Keratinocyte (primary cell): Measurements from ENCODE around the gene TNNI3. TPM values are rescaled to one million over a fixed set of nuclear protein-coding genes. Genes with fewer than 3 reads are reported as not detected.

Experiments used
- DNase-seq: peaks from one replicate; pipeline ENCODE4 v3.0.0-alpha.2; 2011; ENCODE audit warnings: low read depth, missing footprints, low spot score
- FAIRE-seq: peaks from 2 replicates; lab custom pipeline; 2011; peaks lifted over from hg19 to GRCh38; lab: Jason Lieb, UNC
- H2AFZ ChIP-seq: 2 replicates; pipeline ENCODE4 v1.6.0; 2012; ENCODE audit warnings: low read length, control low read depth, inconsistent platforms; ENCODE audit not compliant: control insufficient read depth
- H3K27ac ChIP-seq: 2 replicates; pipeline ENCODE4 v1.5.1; 2011; ENCODE audit warnings: low read length; ENCODE audit not compliant: control insufficient read depth, insufficient read depth
- H3K27me3 ChIP-seq: 3 replicates; pipeline ENCODE4 v1.6.0; 2011; ENCODE audit warnings: low read length; ENCODE audit not compliant: control insufficient read depth, insufficient read depth; ENCODE audit errors: extremely low read depth
- H3K36me3 ChIP-seq, 2 experiments: 2 replicates in 1 of 2; 3 replicates in 1 of 2; pipeline ENCODE4 v1.5.1; 2011; ENCODE audit warnings: low read length in 2 of 2, mild to moderate bottlenecking in 1 of 2; ENCODE audit not compliant: control insufficient read depth in 2 of 2, insufficient read depth in 2 of 2; ENCODE audit errors: extremely low read depth in 1 of 2
- H3K4me1 ChIP-seq: 3 replicates; pipeline ENCODE4 v1.5.1; 2011; ENCODE audit warnings: low read length; ENCODE audit not compliant: control insufficient read depth, insufficient read depth; ENCODE audit errors: extremely low read depth
- H3K4me2 ChIP-seq: 3 replicates; pipeline ENCODE4 v1.6.0; 2011; ENCODE audit warnings: low read depth, low read length; ENCODE audit not compliant: control insufficient read depth, insufficient read depth; ENCODE audit errors: extremely low read depth
- H3K4me3 ChIP-seq, 3 experiments: fragments of 200-600 bp in 1 of 3; sonication (generic) in 1 of 3; 2 replicates in 2 of 3; 3 replicates in 1 of 3; pipeline ENCODE4 v1.5.1; 2011 to 2016; ENCODE audit warnings: low read length in 3 of 3, mild to moderate bottlenecking in 3 of 3, control low read depth in 2 of 3, inconsistent platforms in 1 of 3, low read depth in 1 of 3, mixed read lengths in 1 of 3, mixed run types in 1 of 3, moderate library complexity in 1 of 3; ENCODE audit not compliant: control insufficient read depth in 2 of 3, insufficient read depth in 2 of 3; ENCODE audit errors: extremely low read depth in 1 of 3
- H3K79me2 ChIP-seq: 2 replicates; pipeline ENCODE4 v1.6.0; 2012; ENCODE audit warnings: low read length; ENCODE audit not compliant: control insufficient read depth, insufficient read depth
- H3K9ac ChIP-seq: 3 replicates; pipeline ENCODE4 v1.6.0; 2011; ENCODE audit warnings: low read length; ENCODE audit not compliant: control insufficient read depth, insufficient read depth; ENCODE audit errors: extremely low read depth
- H3K9me1 ChIP-seq: 3 replicates; pipeline ENCODE4 v1.6.0; 2011; ENCODE audit warnings: low read length; ENCODE audit not compliant: control insufficient read depth, insufficient read depth; ENCODE audit errors: extremely low read depth
- H3K9me3 ChIP-seq: 2 replicates; pipeline ENCODE4 v1.5.1; 2012; ENCODE audit warnings: low read depth, low read length; ENCODE audit not compliant: control insufficient read depth
- H4K20me1 ChIP-seq: 3 replicates; pipeline ENCODE4 v1.6.0; 2011; ENCODE audit warnings: low read length; ENCODE audit not compliant: control insufficient read depth, insufficient read depth; ENCODE audit errors: extremely low read depth
- CTCF ChIP-seq, 3 experiments: IDR thresholded peaks in 1 of 3; conservative IDR thresholded peaks in 1 of 3; optimal IDR thresholded peaks in 1 of 3; 2 replicates in 2 of 3; 3 replicates in 1 of 3; pipeline versions ENCODE3 to v1.5.1; 2011; ENCODE audit warnings: low read length in 3 of 3, mild to moderate bottlenecking in 3 of 3, moderate library complexity in 2 of 3, control low read depth in 1 of 3, inconsistent platforms in 1 of 3; ENCODE audit not compliant: insufficient read depth in 2 of 3; ENCODE audit errors: extremely low read depth in 1 of 3
- EZH2 ChIP-seq: IDR thresholded peaks from one replicate; pipeline ENCODE4 v1.6.1; 2012; ENCODE audit warnings: inconsistent platforms, mild to moderate bottlenecking, low read length, moderate library complexity
- dilution Hi-C: fragments of 300-500 bp; cut with MboI; formaldehyde crosslinking; loops from one replicate; pipeline ENCODE4 v1.7.0; 2020; ENCODE audit warnings: low sequenced_read_pairs; ENCODE audit not compliant: extremely low pct_ligation_motif_present
- polyA plus RNA-seq, 5 experiments: library from polyadenylated mRNA; depleted of rRNA in 3 of 5; stranded (reverse) in 3 of 5; stranded (forward) in 1 of 5; unstranded in 1 of 5; fragments of >200 nt; gene quantifications; 1 replicate in 1 of 5; 2 replicates in 3 of 5; 3 replicates in 1 of 5; pipeline versions ENCODE4 v1.2.1 to v1.2.3, GENCODE V29; 2011 to 2012; ENCODE audit warnings: missing spikeins in 2 of 5, low read depth in 1 of 5, low replicate concordance in 1 of 5

Gene TNNI3
- polyA plus RNA-seq, 1 donor (not counting 4 experiments of a cell fraction or from before 2014, with no cell fraction given), result 4.1 TPM

GRCh38 chr19:55186080-55186479 is 28.5 kb upstream of the TNNI3 start:
- Histone ChIP-seq H3K27ac (no peak overlapping the region), H2AFZ (no peak overlapping the region), H3K9me1 (no peaks in the 10 kb centered on the region), H4K20me1 (no peaks in the 10 kb centered on the region), H3K79me2 (no peaks in the 10 kb centered on the region), H3K4me1 (peaks cover 8% of the 10 kb centered on the region), H3K4me3 (no peak overlapping the region), H3K4me2 (no peak overlapping the region), H3K36me3 (no peaks in the 10 kb centered on the region), H3K27me3 (peaks cover 5% of the 10 kb centered on the region), H3K9me3 (no peaks in the 10 kb centered on the region), H3K9ac (no peak overlapping the region)
- TF ChIP-seq EZH2 (no peak), CTCF (optimal IDR thresholded peaks at IDR 0.05 in 1 of 3, IDR thresholded peaks at IDR 0.05 in 1 of 3, conservative IDR thresholded peaks at IDR 0.05 in 1 of 3; ENCODE audit: extremely low read depth in 1 of 3, insufficient read depth in 2 of 3, low read length in 3 of 3) (no peak)
- FAIRE-seq, result no peak
- no peak for DNase-seq
- dilution Hi-C loops, result no loop called here

- Histone ChIP-seq H4K20me1 (peaks cover 2% of the 10 kb centered on the region), H3K27me3 (peaks cover 13% of the 10 kb centered on the region), H3K9me1 (no peaks in the 10 kb centered on the region), H3K4me3 (no peak overlapping the region), H3K79me2 (no peaks in the 10 kb centered on the region), H3K36me3 (peaks cover 0 to 2% of the 10 kb centered on the region in 2 experiments), H3K27ac (no peak overlapping the region), H2AFZ (no peak overlapping the region), H3K9me3 (no peaks in the 10 kb centered on the region), H3K4me2 (no peak overlapping the region), H3K4me1 (peaks cover 7% of the 10 kb centered on the region), H3K9ac (no peak overlapping the region)
- TF ChIP-seq EZH2, result no peak
- TF ChIP-seq CTCF (optimal IDR thresholded peaks at IDR 0.05 in 1 of 3, IDR thresholded peaks at IDR 0.05 in 1 of 3, conservative IDR thresholded peaks at IDR 0.05 in 1 of 3; ENCODE audit: extremely low read depth in 1 of 3, insufficient read depth in 2 of 3, low read length in 3 of 3), result no peak
- no peak for FAIRE-seq
- no peak for DNase-seq
- dilution Hi-C loops, result no loop called here
Measured at GRCh38 chr19:55181740-55182139, 24.2 kb upstream of the TNNI3 start.
